Fibroblast of lung (primary cell): ENCODE measurements around the gene SLC15A5. TPM values are rescaled to one million over a fixed set of nuclear protein-coding genes. Genes with fewer than 3 reads are reported as not detected.

ENCODE experiments used
- DNase-seq, 2 donors: peaks; one replicate each; pipeline versions ENCODE4 v3.0.0 to v3.0.0-alpha.2; 2010; ENCODE audit warnings: low read depth in 2 of 2
- H2AFZ ChIP-seq: 2 replicates; pipeline ENCODE4 v1.5.1; 2012; ENCODE audit warnings: low read length, control low read depth, inconsistent platforms
- H3K27ac ChIP-seq: 2 replicates; pipeline ENCODE4 v1.5.1; 2011; ENCODE audit warnings: low read length, control low read depth; ENCODE audit not compliant: insufficient read depth
- H3K27me3 ChIP-seq: 2 replicates; pipeline ENCODE4 v1.5.1; 2011; ENCODE audit warnings: mild to moderate bottlenecking, low read length; ENCODE audit not compliant: control insufficient read depth, insufficient read depth
- H3K36me3 ChIP-seq: 2 replicates; pipeline ENCODE4 v1.5.1; 2011; ENCODE audit warnings: low read length; ENCODE audit not compliant: control insufficient read depth, insufficient read depth
- H3K4me1 ChIP-seq: 2 replicates; pipeline ENCODE4 v1.5.1; 2011; ENCODE audit warnings: low read length; ENCODE audit not compliant: control insufficient read depth, insufficient read depth; ENCODE audit errors: extremely low read depth
- H3K4me2 ChIP-seq: 2 replicates; pipeline ENCODE4 v1.5.1; 2011; ENCODE audit warnings: low read length, control low read depth; ENCODE audit not compliant: insufficient read depth; ENCODE audit errors: extremely low read depth
- H3K4me3 ChIP-seq, 4 experiments: fragments of 200-600 bp in 1 of 4; sonication (generic) in 1 of 4; replicated peaks in 1 of 4; 2 replicates each; pipeline ENCODE4 v1.5.1; 2011 to 2016; ENCODE audit warnings: low read length in 4 of 4, low read depth in 3 of 4, mild to moderate bottlenecking in 3 of 4, control low read depth in 2 of 4, inconsistent platforms in 1 of 4, mixed read lengths in 1 of 4; ENCODE audit not compliant: insufficient read depth in 1 of 4; ENCODE audit errors: control extremely low read depth in 1 of 4
- H3K79me2 ChIP-seq: 2 replicates; pipeline ENCODE4 v1.5.1; 2012; ENCODE audit warnings: mild to moderate bottlenecking, low read length, inconsistent platforms; ENCODE audit not compliant: control insufficient read depth, insufficient read depth
- H3K9ac ChIP-seq: 2 replicates; pipeline ENCODE4 v1.5.1; 2011; ENCODE audit warnings: mild to moderate bottlenecking, low read length, control low read depth; ENCODE audit not compliant: insufficient read depth
- H3K9me3 ChIP-seq: 2 replicates; pipeline ENCODE4 v1.5.1; 2012; ENCODE audit warnings: low read depth, low read length; ENCODE audit not compliant: control insufficient read depth, insufficient read depth
- H4K20me1 ChIP-seq: 2 replicates; pipeline ENCODE4 v1.5.1; 2011; ENCODE audit warnings: low read length; ENCODE audit not compliant: control insufficient read depth, insufficient read depth; ENCODE audit errors: extremely low read depth
- CTCF ChIP-seq, 2 donors: IDR thresholded peaks in 1 of 2; conservative IDR thresholded peaks in 1 of 2; 1 replicate in 1 of 2; 2 replicates in 1 of 2; pipeline ENCODE4 v1.5.1; 2011 to 2012; ENCODE audit warnings: low read length in 2 of 2, control low read depth in 1 of 2, inconsistent platforms in 1 of 2, low read depth in 1 of 2, mild to moderate bottlenecking in 1 of 2
- EZH2 ChIP-seq: IDR thresholded peaks from 2 replicates; pipeline ENCODE4 v1.5.1; 2012; ENCODE audit warnings: low read length, control low read depth, mild to moderate bottlenecking; ENCODE audit errors: missing control alignments
- polyA plus RNA-seq, 2 donors: library from polyadenylated mRNA; depleted of rRNA in 1 of 2; stranded (reverse) in 1 of 2; unstranded in 1 of 2; fragments of >200 nt; gene quantifications; 2 replicates each; pipeline ENCODE4 v1.2.1, GENCODE V29; 2011 to 2012; ENCODE audit warnings: missing spikeins in 1 of 2
- total RNA-seq: library from RNA; depleted of rRNA; stranded (reverse); fragments of >200 nt; gene quantifications from 2 replicates; pipeline ENCODE4 v1.2.1, GENCODE V29; 2014

Gene SLC15A5
- total and polyA plus RNA-seq, 2 donors (not counting 1 experiment from before 2014, with no cell fraction given): not detected

GRCh38 chr12:16269946-16270345 lies 7.5 kb downstream of the SLC15A5 start:
- no peaks in the 10 kb centered on the region for H4K20me1 ChIP-seq
- no peak overlapping the region for H3K4me3 ChIP-seq
- no peaks in the 10 kb centered on the region for H3K79me2 ChIP-seq
- TF ChIP-seq EZH2 (no peak), CTCF (conservative IDR thresholded peaks at IDR 0.05 in 1 of 2, IDR thresholded peaks at IDR 0.05 in 1 of 2; ENCODE audit: low read depth in 1 of 2, low read length in 2 of 2) (no peak)
- no peak for DNase-seq
- H2AFZ ChIP-seq: no peak overlapping the region
- no peaks in the 10 kb centered on the region for H3K9me3 ChIP-seq
- no peaks in the 10 kb centered on the region for H3K36me3 ChIP-seq
- H3K27me3 ChIP-seq: no peaks in the 10 kb centered on the region
- no peak overlapping the region for H3K9ac ChIP-seq
- no peak overlapping the region for H3K4me2 ChIP-seq
- no peak overlapping the region for H3K27ac ChIP-seq
- no peaks in the 10 kb centered on the region for H3K4me1 ChIP-seq

GRCh38 chr12:16266085-16266484 lies 11.4 kb downstream of the SLC15A5 start:
- TF ChIP-seq EZH2: no peak
- TF ChIP-seq CTCF (conservative IDR thresholded peaks at IDR 0.05 in 1 of 2, IDR thresholded peaks at IDR 0.05 in 1 of 2; ENCODE audit: low read depth in 1 of 2, low read length in 2 of 2): no peak
- H3K4me1 ChIP-seq: no peaks in the 10 kb centered on the region
- no peak overlapping the region for H3K4me3 ChIP-seq
- no peaks in the 10 kb centered on the region for H3K9me3 ChIP-seq
- no peaks in the 10 kb centered on the region for H3K27me3 ChIP-seq
- H3K4me2 ChIP-seq: no peak overlapping the region
- H4K20me1 ChIP-seq: no peaks in the 10 kb centered on the region
- no peak overlapping the region for H3K27ac ChIP-seq
- H3K79me2 ChIP-seq: no peaks in the 10 kb centered on the region
- no peak overlapping the region for H3K9ac ChIP-seq
- H3K36me3 ChIP-seq: no peaks in the 10 kb centered on the region
- H2AFZ ChIP-seq: no peak overlapping the region
- DNase-seq: no peak

GRCh38 chr12:16261944-16262475 lies 15.5 kb downstream of the SLC15A5 start:
- no peaks in the 10 kb centered on the region for H3K4me1 ChIP-seq
- no peaks in the 10 kb centered on the region for H3K36me3 ChIP-seq
- H3K9ac ChIP-seq: no peak overlapping the region
- DNase-seq: no peak
- no peak overlapping the region for H3K4me3 ChIP-seq
- no peaks in the 10 kb centered on the region for H3K27me3 ChIP-seq
- H4K20me1 ChIP-seq: no peaks in the 10 kb centered on the region
- H3K79me2 ChIP-seq: no peaks in the 10 kb centered on the region
- no peak overlapping the region for H3K27ac ChIP-seq
- H3K4me2 ChIP-seq: no peak overlapping the region
- no peaks in the 10 kb centered on the region for H3K9me3 ChIP-seq
- TF ChIP-seq EZH2 (no peak), CTCF (conservative IDR thresholded peaks at IDR 0.05 in 1 of 2, IDR thresholded peaks at IDR 0.05 in 1 of 2; ENCODE audit: low read depth in 1 of 2, low read length in 2 of 2) (no peak)
- H2AFZ ChIP-seq: no peak overlapping the region
